Measurements from ENCODE around the gene JKAMP. TPM values are rescaled to one million over a fixed set of nuclear protein-coding genes. Genes with fewer than 3 reads are reported as not detected.

Gene JKAMP
- total RNA-seq, 4 donors from 2014 or later: 35.7 to 76.6 (median 58.8) TPM

GRCh38 chr14:59481407-59481806, 2.9 kb upstream of the JKAMP start:
- ATAC-seq (ENCODE audit: low FRiP score) (no peak), DNase-seq (ENCODE audit: low spot score) (no peak)
- TF ChIP-seq CTCF (IDR thresholded peaks at IDR 0.05): no peak

- DNase-seq (ENCODE audit: low spot score): no peak
- TF ChIP-seq CTCF (IDR thresholded peaks at IDR 0.05): no peak
- no peak for ATAC-seq (ENCODE audit: low FRiP score)
These were observed 2.3 kb upstream of the JKAMP start for GRCh38 chr14:59481871-59482540.

DNA sequence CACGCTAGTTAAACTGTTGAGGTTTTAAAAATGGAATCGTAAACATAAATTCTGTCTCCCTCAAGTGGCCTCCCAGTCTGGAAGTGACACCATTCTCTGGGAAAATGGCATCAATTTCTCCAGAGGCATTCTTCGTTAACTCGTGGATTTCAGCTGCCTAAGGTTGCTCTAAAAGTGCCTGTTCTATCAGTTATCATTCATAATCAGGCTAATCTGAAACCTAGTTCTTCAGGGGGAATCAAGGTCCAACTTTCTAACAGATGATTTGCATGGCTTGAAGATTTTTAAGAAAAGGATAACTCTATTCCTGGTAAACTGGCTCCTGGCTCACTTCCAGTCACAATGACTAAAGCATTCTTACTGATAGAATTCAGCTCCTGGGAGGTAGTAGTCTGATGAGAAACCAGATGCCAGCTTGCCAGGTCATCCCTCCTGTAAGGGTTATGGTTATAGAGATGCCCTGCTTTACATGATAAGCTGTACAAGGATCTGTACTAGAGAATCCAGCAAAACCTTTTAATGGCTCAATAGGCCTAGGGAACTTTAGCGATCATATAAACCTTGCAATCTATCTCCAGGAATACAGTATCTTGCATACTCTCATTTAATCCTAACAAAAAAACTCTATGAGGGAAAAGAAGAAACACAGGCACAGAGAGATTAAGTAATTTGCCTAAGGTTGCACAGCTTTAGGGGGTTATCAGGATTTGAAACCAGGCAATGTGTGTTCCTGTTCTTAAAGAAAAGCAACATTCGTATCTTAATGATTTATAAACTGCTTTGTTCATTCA, 1.6 kb upstream of the JKAMP start:
- ATAC-seq (ENCODE audit: low FRiP score) (peak; percentile 62), DNase-seq (ENCODE audit: low spot score) (peak; percentile 56)

GRCh38 chr14:59483363-59483762, 954 bp upstream of the JKAMP start:
- DNase-seq (ENCODE audit: low spot score): no peak
- TF ChIP-seq CTCF (IDR thresholded peaks at IDR 0.05): no peak

More for the DNA sequence above, 1.6 kb upstream of the JKAMP start:
- TF ChIP-seq CTCF (IDR thresholded peaks at IDR 0.05): no peak

DNA sequence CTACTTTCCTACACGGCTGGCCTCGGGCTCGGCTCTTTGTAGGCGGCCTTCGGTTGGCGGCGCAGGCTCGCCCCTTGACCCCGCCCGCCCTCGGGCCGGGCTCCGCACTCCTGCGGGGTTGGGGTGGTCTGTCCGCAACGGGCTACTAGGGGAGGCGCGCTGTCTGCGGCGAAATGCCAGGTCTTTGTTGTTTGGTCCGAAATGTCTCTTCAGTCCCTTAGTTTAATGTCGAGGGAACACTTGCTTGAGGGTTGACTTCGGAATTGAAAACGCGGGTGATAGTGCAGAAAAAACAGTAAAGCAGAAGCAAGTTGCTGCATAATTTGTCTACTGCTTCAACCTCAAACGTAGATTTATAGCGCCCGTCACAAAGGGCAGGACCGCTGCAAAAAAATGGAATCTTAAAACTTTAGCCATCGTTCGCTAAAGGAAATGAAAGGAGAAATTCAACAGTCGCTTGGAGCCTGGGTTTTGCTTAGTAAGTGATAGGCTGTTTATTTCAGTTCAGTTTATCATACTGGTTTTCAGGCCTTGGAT, 390 bp downstream of the JKAMP start:
- no peak for DNase-seq (ENCODE audit: low spot score)
- TF ChIP-seq CTCF (IDR thresholded peaks at IDR 0.05): no peak
- peak; percentile 60 for ATAC-seq (ENCODE audit: low FRiP score)

More at GRCh38 chr14:59483363-59483762, 954 bp upstream of the JKAMP start:
- peak; percentile 45 for ATAC-seq (ENCODE audit: low FRiP score)

GRCh38 chr14:59490756-59491155, 6.4 kb downstream of the JKAMP start:
- ATAC-seq (ENCODE audit: low FRiP score) (no peak), DNase-seq (ENCODE audit: low spot score) (no peak)
- TF ChIP-seq CTCF (IDR thresholded peaks at IDR 0.05): no peak

Data from omental fat pad (tissue), 4 donors.